Endothelial cell of umbilical vein (primary cell): ENCODE measurements around the gene TSR1. TPM values are rescaled to one million over a fixed set of nuclear protein-coding genes. Genes with fewer than 3 reads are reported as not detected.

Source experiments
- BruUV-seq: library from RNA; stranded (reverse); fragments of 400-500 nt; replicated peaks from 2 replicates; lab custom pipeline; 2021; lab: Mats Ljungman, UMichigan
- CTCF ChIA-PET: fragments of 300-600, 350-600 bp; sonication (Branson Sonifier 250); formaldehyde crosslinking; loops from one replicate; lab custom pipeline; 2021; ENCODE audit warnings: antibody characterized with exemption, inconsistent platforms; lab: Charles Lee
- POLR2A ChIA-PET: fragments of 300-600, 350-600 bp; sonication (Branson Sonifier 250); formaldehyde crosslinking; loops from one replicate; lab custom pipeline; 2021; ENCODE audit warnings: antibody characterized with exemption, inconsistent platforms; lab: Charles Lee
- DNase-seq: peaks from one replicate; pipeline ENCODE4 v3.0.0-alpha.2; 2011; ENCODE audit warnings: low read depth, low spot score
- FAIRE-seq: peaks from 2 replicates; lab custom pipeline; 2011; peaks lifted over from hg19 to GRCh38; lab: Jason Lieb, UNC
- H2AFZ ChIP-seq: 2 replicates; pipeline ENCODE4 v1.6.0; 2012; ENCODE audit warnings: low read depth, low read length, control low read depth, inconsistent platforms
- H3K27ac ChIP-seq: 2 replicates; pipeline ENCODE4 v1.5.1; 2011; ENCODE audit warnings: low read depth, mild to moderate bottlenecking, control low read depth, low read length, moderate library complexity; ENCODE audit not compliant: insufficient read depth
- H3K27me3 ChIP-seq, 2 experiments: 2 replicates each; pipeline versions ENCODE4 v1.6.0 to v1.6.1; 2011; ENCODE audit warnings: low read length in 2 of 2, mixed read lengths in 1 of 2; ENCODE audit not compliant: control insufficient read depth in 2 of 2, insufficient read depth in 2 of 2
- H3K36me3 ChIP-seq, 2 experiments: 2 replicates in 1 of 2; 3 replicates in 1 of 2; pipeline ENCODE4 v1.5.1; 2011; ENCODE audit warnings: low read length in 2 of 2, mild to moderate bottlenecking in 1 of 2, moderate library complexity in 1 of 2; ENCODE audit not compliant: control insufficient read depth in 2 of 2, insufficient read depth in 2 of 2; ENCODE audit errors: extremely low read depth in 1 of 2
- H3K4me1 ChIP-seq: 3 replicates; pipeline ENCODE4 v1.5.1; 2011; ENCODE audit warnings: mild to moderate bottlenecking, low read length; ENCODE audit not compliant: control insufficient read depth, insufficient read depth; ENCODE audit errors: extremely low read depth
- H3K4me2 ChIP-seq: 2 replicates; pipeline ENCODE4 v1.6.1; 2011; ENCODE audit warnings: low read length, control low read depth, mixed read lengths; ENCODE audit not compliant: insufficient read depth
- H3K4me3 ChIP-seq, 3 experiments: fragments of 200-600 bp in 1 of 3; sonication (generic), shearing (Covaris generic) in 1 of 3; replicated peaks in 1 of 3; 2 replicates each; pipeline ENCODE4 v1.5.1; 2011 to 2016; ENCODE audit warnings: control low read depth in 3 of 3, low read length in 3 of 3, mild to moderate bottlenecking in 2 of 3, inconsistent platforms in 1 of 3, low read depth in 1 of 3, moderate library complexity in 1 of 3; ENCODE audit not compliant: insufficient read depth in 1 of 3
- H3K79me2 ChIP-seq: 2 replicates; pipeline ENCODE4 v1.6.0; 2012; ENCODE audit warnings: low read length, inconsistent platforms; ENCODE audit not compliant: control insufficient read depth, insufficient read depth
- H3K9ac ChIP-seq: replicated peaks from 2 replicates; pipeline ENCODE3; 2011; ENCODE audit warnings: low read length, control low read depth; ENCODE audit not compliant: insufficient read depth; ENCODE audit errors: extremely low read depth
- H3K9me1 ChIP-seq: replicated peaks from 3 replicates; pipeline ENCODE4 v1.6.0; 2011; ENCODE audit warnings: mild to moderate bottlenecking, low read length; ENCODE audit not compliant: control insufficient read depth, insufficient read depth; ENCODE audit errors: extremely low read depth
- H3K9me3 ChIP-seq: replicated peaks from 2 replicates; pipeline ENCODE4 v1.5.1; 2012; ENCODE audit warnings: low read length, inconsistent platforms; ENCODE audit not compliant: control insufficient read depth, insufficient read depth
- H4K20me1 ChIP-seq: replicated peaks from 2 replicates; pipeline ENCODE3; 2011; ENCODE audit warnings: mild to moderate bottlenecking, low read length; ENCODE audit not compliant: control insufficient read depth, insufficient read depth; ENCODE audit errors: extremely low read depth
- CTCF ChIP-seq, 2 donors: IDR thresholded peaks; 1 replicate in 1 of 2; 2 replicates in 1 of 2; pipeline ENCODE4 v1.5.1; 2011; ENCODE audit warnings: low read length in 2 of 2, mild to moderate bottlenecking in 2 of 2, moderate library complexity in 2 of 2, control low read depth in 1 of 2, inconsistent platforms in 1 of 2, low read depth in 1 of 2; ENCODE audit not compliant: insufficient read depth in 1 of 2; ENCODE audit errors: extremely low read depth in 1 of 2
- EZH2 ChIP-seq: IDR thresholded peaks from 2 replicates; pipeline ENCODE4 v1.6.1; 2012; ENCODE audit warnings: borderline replicate concordance, low read depth, mild to moderate bottlenecking, moderate library complexity, low read length, inconsistent platforms; ENCODE audit not compliant: severe bottlenecking
- FOS ChIP-seq: IDR thresholded peaks from 2 replicates; pipeline ENCODE4 v1.6.1; 2011; ENCODE audit warnings: mild to moderate bottlenecking, low read length, moderate library complexity, borderline replicate concordance; ENCODE audit not compliant: insufficient read depth
- GATA2 ChIP-seq: IDR thresholded peaks from 2 replicates; pipeline ENCODE4 v1.7.0; 2011; ENCODE audit warnings: low read depth, mild to moderate bottlenecking, moderate library complexity, mixed read lengths, low read length; ENCODE audit not compliant: insufficient read length, insufficient read depth
- JUN ChIP-seq: IDR thresholded peaks from 2 replicates; pipeline ENCODE4 v1.6.1; 2011; ENCODE audit warnings: borderline replicate concordance, low read depth; ENCODE audit not compliant: insufficient read length, insufficient read depth
- MAX ChIP-seq: IDR thresholded peaks from 2 replicates; pipeline ENCODE4 v1.6.1; 2011; ENCODE audit not compliant: insufficient read depth, insufficient read length
- MYC ChIP-seq: IDR thresholded peaks from one replicate; pipeline ENCODE4 v1.6.1; 2011; ENCODE audit warnings: mild to moderate bottlenecking, low read depth, low read length
- POLR2A ChIP-seq: IDR thresholded peaks from 2 replicates; pipeline ENCODE4 v1.6.1; 2012; ENCODE audit warnings: low read depth, mild to moderate bottlenecking, control low read depth, low read length
- POLR2AphosphoS5 ChIP-seq: IDR thresholded peaks from 2 replicates; pipeline ENCODE4 v1.6.1; 2012; ENCODE audit warnings: low read depth, mild to moderate bottlenecking, control low read depth, low read length, moderate library complexity; ENCODE audit not compliant: insufficient read depth
- dilution Hi-C: fragments of 300-500 bp; cut with MboI; formaldehyde crosslinking; loops from one replicate; pipeline ENCODE4 v1.15.0; 2019; ENCODE audit warnings: low sequenced_read_pairs; ENCODE audit not compliant: extremely low pct_ligation_motif_present
- intact Hi-C: fragments of 100-400 bp; cut with micrococcal nuclease; formaldehyde crosslinking; loops from one replicate; pipeline ENCODE4 v1.10.0; 2022
- polyA plus RNA-seq, 4 experiments: library from polyadenylated mRNA; depleted of rRNA in 3 of 4; stranded (reverse) in 3 of 4; unstranded in 1 of 4; fragments of >200 nt; gene quantifications; 2 replicates each; pipeline versions ENCODE4 v1.2.1 to v1.2.3, GENCODE V29; 2011 to 2012; ENCODE audit warnings: missing spikeins in 1 of 4
- total RNA-seq: library from RNA; stranded (reverse); gene quantifications from 2 replicates; pipeline ENCODE4 v1.2.3, GENCODE V29; 2021

The TSR1 gene
- total and polyA plus RNA-seq, 2 donors (not counting 3 experiments of a cell fraction or from before 2014, with no cell fraction given): 6.2 to 39.9 TPM

GRCh38 chr17:2368359-2368758, 32.1 kb upstream of the TSR1 start:
- H2AFZ ChIP-seq: no peak overlapping the region
- CTCF ChIA-PET: interaction anchor here (1.5 to 6.4 kb wide), 4 partner anchors 9 to 47 kb away, joined by 6 to 47 read pairs (median 20); no protein-coding TSS in a partner anchor
- FAIRE-seq (no peak), DNase-seq (no peak)
- H3K27me3 ChIP-seq: no peaks in the 10 kb centered on the region
- no peak overlapping the region for H3K27ac ChIP-seq
- intact Hi-C loops (no loop called here), dilution Hi-C loops (no loop called here)
- H3K36me3 ChIP-seq: peaks cover 0 to 29% of the 10 kb centered on the region in 2 experiments
- H4K20me1 ChIP-seq: no peaks in the 10 kb centered on the region
- no TSS peak for BruUV-seq
- H3K4me1 ChIP-seq: peaks cover 6% of the 10 kb centered on the region
- H3K9me3 ChIP-seq: no peaks in the 10 kb centered on the region
- POLR2A ChIA-PET: no interaction called here
- H3K4me2 ChIP-seq: no peak overlapping the region
- H3K4me3 ChIP-seq: no peak overlapping the region
- H3K79me2 ChIP-seq: no peaks in the 10 kb centered on the region
- H3K9ac ChIP-seq: no peak overlapping the region
- no peak for TF ChIP-seq MAX
- no peak for TF ChIP-seq MYC
- no peak for TF ChIP-seq GATA2
- no peak for TF ChIP-seq EZH2
- no peak for TF ChIP-seq CTCF (IDR thresholded peaks at IDR 0.05; ENCODE audit: extremely low read depth in 1 of 2, insufficient read depth in 1 of 2, low read depth in 1 of 2, low read length in 2 of 2)
- no peak for TF ChIP-seq JUN
- TF ChIP-seq POLR2AphosphoS5: no peak
- no peak for TF ChIP-seq POLR2A
- no peak for TF ChIP-seq FOS
- H3K9me1 ChIP-seq: no peaks in the 10 kb centered on the region
